Measurements from ENCODE around the gene SLC35E3.

- TF ChIP-seq CTCF (conservative IDR thresholded peaks at IDR 0.05; ENCODE audit: low read depth in 2 of 2) (no peak), JUNB (IDR thresholded peaks at IDR 0.05; ENCODE audit: unreplicated experiment) (no peak), POLR2AphosphoS5 (IDR thresholded peaks at IDR 0.05; ENCODE audit: low read depth) (no peak), REST (IDR thresholded peaks at IDR 0.05; ENCODE audit: unreplicated experiment) (no peak), EZH2phosphoT487 (IDR thresholded peaks at IDR 0.05; ENCODE audit: unreplicated experiment) (no peak), EZH2 (IDR thresholded peaks at IDR 0.05; ENCODE audit: low read depth, unreplicated experiment) (no peak), CREB1 (CRISPR knock-in tag; IDR thresholded peaks at IDR 0.05; ENCODE audit: low read depth) (no peak), ZNF114 (CRISPR knock-in tag; IDR thresholded peaks at IDR 0.05) (no peak), ZNF331 (CRISPR knock-in tag; IDR thresholded peaks at IDR 0.05; ENCODE audit: low read depth) (no peak), NANOG (IDR thresholded peaks at IDR 0.05; ENCODE audit: borderline replicate concordance) (no peak)
These were observed 27.6 kb downstream of the SLC35E3 start for GRCh38 chr12:68773582-68773981.

All from GM23338 (cell line).